Gastroesophageal sphincter (tissue), 4 donors: ENCODE results near the gene ZNF160. TPM values are rescaled to one million over a fixed set of nuclear protein-coding genes. Genes with fewer than 3 reads are reported as not detected.

Source experiments
- ATAC-seq: fragments of 150-250 bp; one replicate; pipeline ENCODE4 v1.9.1; 2016; ENCODE audit warnings: mild to moderate bottlenecking, moderate library complexity
- H3K27ac ChIP-seq, 4 donors: fragments of 200-600 bp; sonication (generic) in 3 of 4; 1 replicate in 3 of 4; 2 replicates in 1 of 4; pipeline ENCODE4 v1.5.1; 2016 to 2019
- H3K27me3 ChIP-seq: fragments of 200-600 bp; sonication (generic); one replicate; pipeline ENCODE4 v1.5.1; 2019
- H3K36me3 ChIP-seq, 2 donors: fragments of 200-600 bp; sonication (generic); one replicate each; pipeline ENCODE4 v1.5.1; 2019; ENCODE audit warnings: control low read depth in 1 of 2
- H3K4me1 ChIP-seq, 3 donors: fragments of 200-600 bp; sonication (generic); 1 replicate in 2 of 3; 2 replicates in 1 of 3; pipeline ENCODE4 v1.5.1; 2016 to 2019; ENCODE audit warnings: control low read depth in 2 of 3
- H3K4me3 ChIP-seq, 2 donors: fragments of 200-600 bp; sonication (generic); one replicate each; pipeline ENCODE4 v1.5.1; 2019; ENCODE audit warnings: mild to moderate bottlenecking in 1 of 2, moderate library complexity in 1 of 2
- H3K9me3 ChIP-seq, 3 donors: fragments of 200-600 bp; sonication (generic); one replicate each; pipeline ENCODE4 v1.5.1; 2017 to 2019; ENCODE audit warnings: control low read depth in 2 of 3
- CTCF ChIP-seq, 4 experiments: fragments of 200-600 bp in 2 of 4; fragments of 450-650 bp in 2 of 4; sonication (generic) in 1 of 4; IDR thresholded peaks; one replicate each; pipeline ENCODE4 v1.5.1; 2017 to 2019; ENCODE audit warnings: antibody characterized with exemption in 4 of 4, mild to moderate bottlenecking in 2 of 4, moderate library complexity in 2 of 4
- EP300 ChIP-seq: sonication (generic); formaldehyde crosslinking; IDR thresholded peaks from one replicate; pipeline ENCODE4 v1.6.1; 2017; ENCODE audit warnings: antibody characterized with exemption, mild to moderate bottlenecking
- POLR2A ChIP-seq, 2 donors: fragments of 450-650 bp; IDR thresholded peaks; one replicate each; pipeline ENCODE4 v1.6.1; 2017; ENCODE audit warnings: antibody characterized with exemption in 2 of 2, mild to moderate bottlenecking in 2 of 2, moderate library complexity in 1 of 2
- POLR2AphosphoS5 ChIP-seq: sonication (generic); formaldehyde crosslinking; IDR thresholded peaks from one replicate; pipeline ENCODE4 v1.6.1; 2017; ENCODE audit warnings: antibody characterized with exemption
- WGBS, 2 donors: methylation state at CpG; one replicate each; pipeline ENCODE4 v1.1.5; 2018; ENCODE audit warnings: low coverage in 1 of 2; 5-methylcytosine and 5-hydroxymethylcytosine counted together
- total RNA-seq, 4 donors: library from RNA; depleted of rRNA; stranded (reverse); fragments of >200 nt; gene quantifications; one replicate each; pipeline ENCODE4 v1.1.0, GENCODE V29; 2016

The ZNF160 gene
- total RNA-seq, 4 donors from 2014 or later, result 21.4 to 71.1 (median 31.7) TPM

GRCh38 chr19:53045536-53045935 lies 57.7 kb downstream of the ZNF160 start:
- peaks cover 58% of the 10 kb centered on the region for H3K27me3 ChIP-seq
- no peaks in the 10 kb centered on the region for H3K36me3 ChIP-seq
- peaks cover 0 to 41% (median 0%) of the 10 kb centered on the region in 3 donors for H3K9me3 ChIP-seq
- no peak overlapping the region for H3K27ac ChIP-seq
- TF ChIP-seq POLR2A (IDR thresholded peaks at IDR 0.05), result no peak
- no peak for TF ChIP-seq CTCF (IDR thresholded peaks at IDR 0.05)
- no peak for TF ChIP-seq EP300
- no peak for TF ChIP-seq POLR2AphosphoS5
- WGBS, 2 donors, result 54 to 81% methylated on average over 9 to 13 of the region's 16 CpGs
- no peak for ATAC-seq
- no peak overlapping the region for H3K4me3 ChIP-seq
- H3K4me1 ChIP-seq, result no peaks in the 10 kb centered on the region

DNA sequence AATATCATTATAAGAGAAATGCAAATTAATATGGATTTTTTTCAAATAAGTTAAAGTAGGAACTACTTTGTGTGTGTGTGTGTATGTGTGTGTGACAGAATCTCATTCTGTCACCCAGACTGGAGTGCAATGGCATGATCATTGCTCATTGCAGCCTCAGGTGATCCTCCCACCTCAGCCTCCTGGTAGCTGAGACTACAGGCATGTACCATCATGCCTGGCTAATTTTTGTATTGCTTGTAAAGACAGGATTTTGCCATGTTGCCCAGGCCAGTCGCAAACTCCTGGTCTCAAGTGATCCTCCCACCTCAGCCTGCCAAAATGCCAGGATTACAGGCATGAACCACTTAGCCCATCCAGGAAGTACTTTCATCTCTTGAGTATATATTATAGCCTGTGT lies 61.9 kb downstream of the ZNF160 start:
- Histone ChIP-seq H3K4me1 (no peaks in the 10 kb centered on the region), H3K27me3 (peaks cover 87% of the 10 kb centered on the region), H3K9me3 (peaks cover 0 to 45% (median 0%) of the 10 kb centered on the region in 3 donors), H3K27ac (no peak overlapping the region), H3K36me3 (no peaks in the 10 kb centered on the region), H3K4me3 (no peak overlapping the region)
- no peak for ATAC-seq
- no peak for TF ChIP-seq POLR2AphosphoS5
- no peak for TF ChIP-seq POLR2A (IDR thresholded peaks at IDR 0.05)
- no peak for TF ChIP-seq CTCF (IDR thresholded peaks at IDR 0.05)
- no peak for TF ChIP-seq EP300
- 71 to 100% methylated on average over 1 of the region's 1 CpG for WGBS, 2 donors

- 7 to 8% methylated on average over 32 to 41 of the region's 52 CpGs for WGBS, 2 donors
Observed at GRCh38 chr19:53037101-53038097, 65.8 kb downstream of the ZNF160 start.

GRCh38 chr19:53034948-53035675 lies 68.1 kb downstream of the ZNF160 start:
- no peak for ATAC-seq
- Histone ChIP-seq H3K36me3 (no peaks in the 10 kb centered on the region), H3K4me3 (no peak overlapping the region), H3K27ac (no peak overlapping the region), H3K27me3 (peaks cover 63% of the 10 kb centered on the region), H3K4me1 (no peaks in the 10 kb centered on the region), H3K9me3 (peaks cover 0 to 54% (median 0%) of the 10 kb centered on the region in 3 donors)
- TF ChIP-seq POLR2AphosphoS5, result no peak
- no peak for TF ChIP-seq CTCF (IDR thresholded peaks at IDR 0.05)
- WGBS, 2 donors, result 71 to 73% methylated on average over 4 of the region's 4 CpGs

More at GRCh38 chr19:53037101-53038097, 65.8 kb downstream of the ZNF160 start:
- H3K36me3 ChIP-seq, result no peaks in the 10 kb centered on the region
- H3K4me3 ChIP-seq, result no peak overlapping the region
- no peak for TF ChIP-seq POLR2AphosphoS5
- no peak for TF ChIP-seq CTCF (IDR thresholded peaks at IDR 0.05)
- no peak for TF ChIP-seq POLR2A (IDR thresholded peaks at IDR 0.05)
- no peak for TF ChIP-seq EP300
- ATAC-seq, result no peak
- H3K4me1 ChIP-seq, result no peaks in the 10 kb centered on the region
- no peak overlapping the region for H3K27ac ChIP-seq
- H3K9me3 ChIP-seq, result peaks cover 0 to 54% (median 0%) of the 10 kb centered on the region in 3 donors
- H3K27me3 ChIP-seq, result peaks cover 72% of the 10 kb centered on the region
